T-helper 9 cell (primary cell): Measurements from ENCODE around the gene SH3PXD2A.
"Not testable (repeated sequence)": the region's sequence is repeated elsewhere in the genome, so short reads cannot be mapped to it uniquely, and the experiment has no call there.

Experiments used
- DNase-seq: peaks from one replicate; pipeline ENCODE4 v3.0.0-alpha.2; 2020

The SH3PXD2A gene

GRCh38 chr10:103849880-103850571 lies 5.3 kb downstream of the SH3PXD2A start:
- DNase-seq, result no peak

- no peak for DNase-seq
Observed at GRCh38 chr10:103849212-103849877, 6.0 kb downstream of the SH3PXD2A start.

DNA sequence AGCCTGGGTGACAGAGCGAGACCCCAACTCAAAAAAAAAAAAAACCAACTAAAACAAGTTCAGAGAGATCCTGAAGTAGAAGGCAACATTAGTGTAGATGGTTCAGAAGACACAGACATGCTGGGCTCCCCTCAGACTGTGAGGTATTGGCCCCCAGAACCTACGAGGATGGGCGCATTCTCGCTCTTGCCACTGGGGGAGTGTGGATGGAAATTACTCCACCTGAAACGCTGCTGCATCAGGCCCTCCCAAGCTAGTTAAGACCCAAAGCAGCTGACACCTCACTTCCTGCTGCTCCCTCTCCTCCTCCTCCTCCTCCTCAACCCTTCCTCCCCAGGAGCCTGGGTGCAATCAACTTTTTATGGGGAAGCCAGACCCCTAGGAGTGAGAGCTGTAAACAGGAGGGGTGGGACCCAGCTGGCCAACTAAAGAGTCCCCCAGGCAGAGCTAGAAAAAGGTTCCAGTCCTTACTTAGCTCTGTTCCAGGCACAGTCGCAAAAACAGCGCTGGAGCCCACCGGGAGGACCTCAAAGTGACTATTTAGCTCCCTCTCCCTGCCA lies 7.4 kb downstream of the SH3PXD2A start:
- no peak for DNase-seq

GRCh38 chr10:103847346-103847745 lies 8.0 kb downstream of the SH3PXD2A start:
- DNase-seq, result no peak

- DNase-seq, result peak; percentile 10
Observed at GRCh38 chr10:103845972-103846371, 9.4 kb downstream of the SH3PXD2A start.

GRCh38 chr10:103845346-103845745 lies 10.0 kb downstream of the SH3PXD2A start:
- DNase-seq, result not testable (repeated sequence)

- no peak for DNase-seq
Observed at GRCh38 chr10:103843854-103844570, 11.4 kb downstream of the SH3PXD2A start.

DNA sequence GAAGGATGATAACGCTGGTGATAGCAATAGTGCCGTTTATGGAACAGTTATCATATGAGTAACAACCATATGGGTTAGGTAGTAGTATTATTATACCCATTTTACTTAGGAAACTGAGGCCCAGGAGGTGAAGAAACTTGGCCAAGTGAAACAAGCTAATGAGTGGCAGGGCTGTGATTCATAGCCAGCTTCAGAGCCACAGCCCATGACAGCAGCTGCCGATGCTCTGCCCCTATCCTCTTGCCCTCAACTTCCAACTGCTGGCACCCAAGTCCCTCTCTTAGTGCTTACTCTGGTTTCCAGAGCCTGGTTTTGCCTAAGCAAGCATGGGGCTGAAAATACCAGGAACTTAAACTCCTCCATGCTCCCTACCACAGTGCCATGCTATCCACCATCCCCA lies 12.3 kb downstream of the SH3PXD2A start:
- DNase-seq, result no peak

DNA sequence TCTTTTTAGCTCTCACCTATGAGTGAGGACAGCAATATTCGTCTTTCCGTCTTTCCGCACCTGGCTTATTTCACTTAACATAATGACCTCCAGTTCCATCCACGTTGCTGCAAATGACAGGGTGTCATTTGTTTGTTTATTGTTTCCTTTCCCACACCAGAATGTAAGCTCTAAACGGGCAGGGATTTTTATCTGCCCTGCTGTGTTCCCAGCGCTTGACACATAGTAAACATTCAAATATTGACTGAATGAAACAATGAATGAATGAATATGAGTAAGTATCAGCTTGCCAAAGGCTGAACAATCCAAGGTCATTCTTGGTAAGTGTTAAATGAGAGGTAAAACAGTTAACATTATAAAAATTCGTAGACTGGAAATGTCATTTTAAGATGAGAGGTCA lies 12.8 kb downstream of the SH3PXD2A start:
- DNase-seq, result no peak

DNA sequence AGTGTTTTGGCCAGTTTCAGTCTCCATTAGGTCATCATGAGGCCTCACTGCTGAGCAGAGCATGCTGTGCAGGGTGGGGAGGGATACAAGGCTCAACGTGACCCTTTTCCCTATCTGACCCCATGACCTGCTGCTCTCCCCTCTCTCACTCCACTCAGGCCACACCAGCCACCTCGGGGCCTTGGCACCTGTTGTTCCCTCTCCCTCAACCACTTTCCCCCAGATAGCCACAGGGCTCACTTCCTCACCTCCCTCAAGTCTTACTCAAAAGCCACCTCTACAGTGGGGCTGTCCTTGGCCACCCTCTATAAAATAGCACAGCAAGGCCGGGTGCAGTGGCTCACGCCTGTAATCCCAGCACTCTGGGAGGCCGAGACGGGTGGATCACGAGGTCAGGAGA lies 13.9 kb downstream of the SH3PXD2A start:
- no peak for DNase-seq

DNA sequence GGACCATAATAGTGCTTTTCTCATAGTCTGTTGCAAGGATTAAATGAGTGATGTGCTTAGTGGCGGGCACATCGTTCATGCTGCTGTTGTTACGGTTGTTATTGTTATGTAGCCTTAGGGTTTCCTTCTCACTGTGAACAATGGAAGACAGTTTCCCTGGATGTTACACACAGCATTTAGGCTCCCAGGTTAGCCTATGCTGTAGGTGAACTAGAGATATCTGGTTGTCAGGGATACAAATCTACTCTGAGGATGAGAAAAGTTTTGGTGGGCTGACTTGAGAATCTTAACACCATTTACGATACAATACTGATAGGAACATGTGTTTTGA lies 14.7 kb downstream of the SH3PXD2A start:
- no peak for DNase-seq

- no peak for DNase-seq
Observed at GRCh38 chr10:103839872-103840739, 15.3 kb downstream of the SH3PXD2A start.

GRCh38 chr10:103839519-103839871 lies 15.9 kb downstream of the SH3PXD2A start:
- no peak for DNase-seq

DNA sequence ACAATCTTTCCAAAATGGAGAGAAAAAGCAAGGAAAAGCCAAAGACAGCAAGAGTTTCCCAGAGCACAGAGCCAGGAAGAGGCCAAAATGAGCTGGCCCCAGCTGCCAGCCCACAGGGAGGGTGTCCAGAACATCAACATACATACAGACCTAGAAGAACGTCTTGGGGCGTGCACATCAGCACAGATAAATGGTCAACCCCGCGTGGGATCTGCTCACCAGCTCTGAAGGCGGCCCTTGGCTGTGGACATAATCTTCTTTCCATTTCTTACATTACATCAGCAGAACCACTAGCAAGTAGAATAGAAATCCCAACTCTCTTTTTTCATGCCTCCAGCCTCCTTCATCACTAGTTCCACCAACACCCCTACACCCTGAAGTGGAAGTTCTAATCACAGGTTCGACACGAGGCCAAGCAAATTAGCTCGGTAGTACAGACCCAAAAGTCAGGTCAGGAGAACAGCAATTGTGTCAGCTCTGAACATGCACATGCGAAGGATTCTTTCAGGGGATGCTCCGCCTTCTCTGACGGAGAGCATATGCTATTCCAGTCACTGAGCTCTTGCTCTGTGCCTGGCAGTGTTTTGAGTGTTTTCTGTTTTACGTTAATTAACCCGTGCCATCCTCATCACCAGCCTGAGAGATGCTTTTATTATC lies 16.4 kb downstream of the SH3PXD2A start:
- DNase-seq, result no peak

DNA sequence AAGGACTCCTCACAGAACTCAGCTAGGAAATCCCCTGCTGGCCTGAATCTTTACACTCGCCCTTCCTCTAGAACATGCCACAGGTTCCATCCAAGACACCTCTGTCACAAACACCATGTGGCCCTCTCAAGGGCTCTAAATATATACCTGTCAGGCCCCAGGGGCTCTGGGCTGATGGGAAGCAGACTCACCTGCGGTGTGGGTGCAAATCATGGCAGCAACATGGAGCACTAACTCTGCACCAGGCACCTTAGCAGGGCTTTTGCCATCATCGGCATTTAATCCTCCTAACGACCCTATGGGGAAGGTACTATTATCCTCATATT lies 17.3 kb downstream of the SH3PXD2A start:
- DNase-seq, result no peak

DNA sequence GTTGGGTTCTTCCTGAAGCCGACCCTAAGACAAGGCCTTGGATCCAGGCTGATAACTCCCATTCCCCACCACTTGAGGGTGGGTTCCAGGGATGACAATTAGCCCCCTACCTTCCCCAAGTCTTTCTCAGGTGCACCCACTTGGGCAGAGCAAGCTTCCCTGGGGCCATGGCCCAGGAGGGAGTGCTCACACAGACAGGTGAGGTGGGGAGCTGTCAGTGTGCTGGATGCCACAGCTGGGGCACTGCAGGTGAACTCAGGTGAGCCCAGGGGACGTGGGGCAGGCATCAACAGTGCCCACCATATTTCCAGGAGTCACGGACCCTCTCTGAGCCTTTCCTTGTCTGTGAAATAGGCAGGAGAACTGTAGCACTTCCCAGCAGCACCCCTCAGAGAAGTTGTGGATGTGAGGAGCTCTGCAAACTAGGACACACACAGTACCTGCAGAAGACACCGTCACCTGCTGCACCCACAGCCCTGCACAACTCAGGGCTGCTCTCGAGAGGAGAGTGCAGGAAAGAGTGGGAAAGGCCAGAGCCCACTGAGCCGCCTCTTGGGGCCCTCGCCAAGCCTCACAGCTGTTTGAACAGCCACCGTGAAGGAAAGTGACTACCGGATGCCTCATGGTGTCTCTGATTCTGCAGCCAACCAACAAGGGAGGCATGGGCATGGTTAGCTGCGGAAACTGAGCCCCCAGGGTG lies 17.9 kb downstream of the SH3PXD2A start:
- no peak for DNase-seq

- no peak for DNase-seq
Observed at GRCh38 chr10:103836861-103837260, 18.5 kb downstream of the SH3PXD2A start.

DNA sequence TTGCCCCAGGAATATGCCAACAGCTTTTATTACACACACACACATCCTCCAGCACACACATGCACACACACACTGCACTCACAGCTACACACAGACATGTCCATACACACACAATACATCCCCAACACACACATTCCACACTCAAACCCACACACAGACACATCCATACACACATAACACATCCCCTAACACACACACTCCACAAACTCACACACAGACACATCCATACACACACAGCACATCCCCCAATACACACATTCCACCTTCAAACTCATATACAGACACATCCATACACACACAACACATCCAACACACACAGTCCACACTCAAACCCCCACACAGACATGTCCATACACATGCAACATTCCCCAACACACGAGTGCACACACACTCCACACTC lies 19.1 kb downstream of the SH3PXD2A start:
- no peak for DNase-seq

DNA sequence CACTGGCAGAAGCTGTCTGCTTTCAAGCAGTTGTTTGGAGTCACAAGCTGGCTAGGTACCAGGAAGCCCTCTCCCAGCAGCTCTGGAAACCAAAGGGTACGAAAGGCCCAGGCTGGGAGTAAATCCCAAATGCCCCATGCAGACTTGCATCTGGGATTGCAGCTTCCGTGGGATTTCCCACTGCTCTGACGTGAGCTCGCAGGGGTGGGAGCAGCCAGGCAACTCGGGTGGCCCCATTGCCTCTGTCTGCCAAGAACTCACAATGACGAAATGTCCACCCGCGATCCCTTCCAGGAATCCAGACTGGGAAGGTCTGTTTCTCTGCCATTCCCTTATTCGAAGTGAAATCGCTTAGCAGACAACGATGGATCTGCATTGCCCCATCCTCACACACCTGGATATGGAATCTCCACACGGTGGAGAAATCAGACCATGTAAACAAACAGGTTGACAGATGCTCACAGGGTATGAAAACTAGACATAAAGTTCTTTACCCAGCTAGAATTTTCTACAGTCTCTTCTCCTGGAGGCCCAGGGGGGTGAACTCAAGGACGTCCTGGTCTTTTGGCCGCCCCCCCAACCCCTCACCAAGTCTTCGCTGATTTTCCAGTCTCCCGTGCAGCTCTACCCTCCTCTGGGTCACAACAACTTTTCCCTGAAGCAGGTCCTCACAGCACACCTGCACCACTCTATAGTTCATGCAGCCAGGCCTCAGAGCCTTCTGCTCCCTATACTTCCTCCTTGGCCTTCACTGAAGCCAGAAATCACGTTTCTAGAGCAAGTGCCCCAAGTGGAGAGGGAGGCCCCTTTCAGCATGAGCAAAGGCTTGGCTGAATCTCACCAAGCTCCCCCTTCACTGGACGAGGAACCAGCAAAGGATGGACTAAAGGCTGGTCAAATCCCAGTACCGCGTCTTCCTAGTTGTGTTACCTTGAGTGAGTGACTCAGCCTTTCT lies 20.0 kb downstream of the SH3PXD2A start:
- DNase-seq, result no peak

DNA sequence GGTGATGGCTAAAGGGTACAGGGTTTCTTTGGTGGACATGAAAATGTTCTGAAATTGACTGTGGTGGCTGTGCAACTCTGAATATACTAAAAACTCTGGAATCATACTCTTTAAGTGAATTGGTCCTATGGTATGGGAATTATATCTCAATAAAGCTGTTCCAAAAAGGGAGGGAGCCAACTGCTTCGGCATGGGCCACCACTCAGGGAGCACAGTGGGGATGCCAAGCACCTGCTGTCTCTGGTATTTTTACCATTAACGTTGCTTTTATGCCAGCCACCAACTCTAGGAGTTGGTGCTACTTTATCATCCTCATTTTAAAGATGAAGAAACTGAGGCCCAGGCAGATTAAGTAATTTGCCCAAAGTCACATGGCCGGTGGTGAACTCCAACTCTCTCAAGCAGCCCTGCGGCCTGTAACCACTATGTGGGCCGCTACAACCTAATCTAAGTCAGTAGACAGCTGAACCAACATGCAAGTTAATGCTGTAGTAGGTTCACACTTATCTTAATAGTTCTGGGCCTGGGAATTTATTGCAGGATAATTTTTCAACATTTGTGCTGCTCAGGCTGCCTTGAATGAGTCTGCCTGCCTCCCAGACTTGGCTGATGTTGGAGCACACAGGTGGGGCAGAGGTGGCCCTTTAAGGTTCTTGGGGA lies 20.8 kb downstream of the SH3PXD2A start:
- DNase-seq, result no peak
